COLO668 (cell line): ENCODE measurements around the gene FBXL3.
"Not testable (repeated sequence)": the region's sequence is repeated elsewhere in the genome, so short reads cannot be mapped to it uniquely, and the experiment has no call there.

Source experiments
- DNase-seq: peaks from one replicate; lab custom pipeline; 2025; ENCODE audit not compliant: unreplicated experiment; lab: John Stamatoyannopoulos, UW

The FBXL3 gene

DNA sequence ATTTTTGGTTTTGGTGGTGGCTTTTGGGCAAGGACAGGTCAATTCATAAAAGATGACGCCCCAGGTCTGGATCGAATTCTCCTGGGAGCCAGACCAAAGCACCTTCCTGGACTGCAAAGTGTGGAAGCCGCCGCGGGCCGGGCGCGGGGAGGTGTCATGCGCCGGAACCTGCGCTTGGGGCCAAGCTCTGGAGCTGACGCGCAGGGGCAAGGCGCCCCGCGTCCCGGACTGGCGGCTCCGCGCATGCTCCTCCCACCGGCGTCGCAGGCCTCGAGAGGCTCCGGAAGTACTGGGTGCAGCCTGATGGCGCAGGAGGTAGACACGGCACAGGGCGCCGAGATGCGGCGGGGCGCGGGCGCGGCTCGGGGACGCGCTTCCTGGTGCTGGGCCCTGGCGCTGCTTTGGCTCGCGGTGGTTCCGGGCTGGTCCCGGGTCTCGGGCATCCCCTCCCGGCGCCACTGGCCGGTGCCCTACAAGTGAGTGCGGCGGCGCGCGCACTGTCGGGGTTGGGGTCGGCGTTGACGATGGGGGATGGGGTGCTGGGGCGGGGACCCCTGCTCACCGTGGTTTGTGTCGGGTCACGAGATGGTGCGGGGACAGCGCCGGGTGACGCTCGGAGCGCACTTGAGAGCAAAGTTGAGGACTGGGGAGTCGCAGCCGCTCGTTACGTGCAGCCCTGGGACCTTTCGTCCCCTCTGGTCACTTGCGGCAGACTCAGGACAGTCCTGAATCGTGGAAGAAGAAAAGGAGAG lies 35.0 kb downstream of the FBXL3 start, which contains the start of gene CLN5:
Gene CLN5, plus strand, starts transcription at position 286 of the 752 bp plus-strand sequence. Its CDS starts 18 bp downstream, at position 304.
- DNase-seq = peak; percentile 99

DNA sequence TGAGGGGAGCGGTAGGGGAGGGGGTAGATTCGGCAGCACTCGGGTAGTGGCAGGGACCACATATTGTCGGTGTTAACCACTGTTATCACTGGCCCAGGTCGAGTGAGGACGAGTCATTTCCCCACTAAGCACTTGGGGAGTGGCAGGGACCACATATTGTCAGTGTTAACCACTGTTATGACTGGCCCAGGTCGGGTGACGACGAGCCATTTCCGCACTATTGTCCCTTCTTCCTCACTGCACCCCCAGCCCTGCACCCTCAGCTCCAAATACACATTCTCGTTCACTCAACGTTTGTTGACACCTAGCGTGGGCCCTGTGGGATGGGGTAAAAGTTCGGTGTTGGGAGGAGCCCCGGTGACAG lies 35.5 kb downstream of the FBXL3 start:
- no peak for DNase-seq

GRCh38 chr13:76983676-76984075 lies 43.3 kb downstream of the FBXL3 start:
- DNase-seq = no peak

GRCh38 chr13:76982061-76982460 lies 44.9 kb downstream of the FBXL3 start:
- no peak for DNase-seq

GRCh38 chr13:76980075-76980718 lies 46.8 kb downstream of the FBXL3 start:
- peak; percentile 89 for DNase-seq

- DNase-seq = no peak
Observed at GRCh38 chr13:76976929-76977328, 50.0 kb downstream of the FBXL3 start.

DNA sequence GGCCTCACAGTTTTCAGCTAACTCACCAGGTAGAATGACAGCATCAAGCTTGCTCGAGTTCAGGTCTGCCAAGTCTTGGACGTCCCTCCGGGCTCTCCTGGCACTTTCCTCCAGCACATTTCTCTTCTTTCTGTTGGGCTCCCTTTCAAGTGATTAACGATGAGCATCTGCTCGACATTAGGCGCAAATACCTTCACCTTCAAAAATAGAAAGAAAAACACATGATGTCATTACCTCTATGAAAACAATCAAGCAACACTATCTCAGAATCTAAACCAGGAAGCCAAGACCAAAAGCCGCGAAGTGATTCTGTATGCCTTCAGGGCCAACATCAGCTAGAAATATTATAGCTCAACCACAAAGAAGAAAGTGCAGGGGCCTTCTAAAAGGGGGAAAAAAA lies 50.5 kb downstream of the FBXL3 start:
- DNase-seq = no peak

DNA sequence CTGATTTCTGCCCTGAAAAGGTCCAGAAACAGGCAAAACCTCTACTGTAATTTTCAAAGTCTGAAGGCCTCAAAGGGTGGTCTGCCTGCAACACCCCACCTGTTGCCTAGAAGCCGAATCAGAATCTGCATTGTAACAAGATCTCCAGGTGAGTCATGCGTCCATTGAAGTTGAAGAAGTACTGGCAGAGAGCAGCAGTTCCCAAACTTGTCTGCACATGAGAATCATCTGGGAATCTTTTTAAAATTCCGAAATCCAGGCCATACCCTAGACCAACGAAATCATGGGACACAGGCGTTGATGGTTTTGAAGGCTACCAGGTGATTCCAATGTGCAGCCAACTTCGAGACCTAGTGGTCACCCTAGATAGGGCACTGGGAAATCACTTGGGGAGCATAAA lies 51.1 kb downstream of the FBXL3 start:
- DNase-seq = no peak

DNA sequence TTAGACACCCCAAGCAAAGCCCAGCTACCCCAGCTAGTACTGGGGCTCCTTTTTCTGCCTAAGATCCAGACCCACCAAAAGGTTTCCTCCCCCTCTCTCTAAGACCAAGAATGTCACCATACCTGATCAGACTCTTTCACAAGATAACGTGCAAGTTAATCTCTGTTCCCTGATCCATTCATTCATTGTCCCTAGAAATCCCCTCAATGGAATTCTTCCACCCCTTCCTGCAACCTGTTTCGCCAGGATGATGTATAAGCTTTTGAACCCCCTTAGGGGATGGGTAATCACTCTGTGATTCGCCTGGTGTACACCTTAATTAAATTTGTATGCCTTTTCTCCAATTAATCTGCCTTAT lies 52.4 kb downstream of the FBXL3 start:
- DNase-seq = no peak

- no peak for DNase-seq
Observed at GRCh38 chr13:76973920-76974617, 52.9 kb downstream of the FBXL3 start.

DNA sequence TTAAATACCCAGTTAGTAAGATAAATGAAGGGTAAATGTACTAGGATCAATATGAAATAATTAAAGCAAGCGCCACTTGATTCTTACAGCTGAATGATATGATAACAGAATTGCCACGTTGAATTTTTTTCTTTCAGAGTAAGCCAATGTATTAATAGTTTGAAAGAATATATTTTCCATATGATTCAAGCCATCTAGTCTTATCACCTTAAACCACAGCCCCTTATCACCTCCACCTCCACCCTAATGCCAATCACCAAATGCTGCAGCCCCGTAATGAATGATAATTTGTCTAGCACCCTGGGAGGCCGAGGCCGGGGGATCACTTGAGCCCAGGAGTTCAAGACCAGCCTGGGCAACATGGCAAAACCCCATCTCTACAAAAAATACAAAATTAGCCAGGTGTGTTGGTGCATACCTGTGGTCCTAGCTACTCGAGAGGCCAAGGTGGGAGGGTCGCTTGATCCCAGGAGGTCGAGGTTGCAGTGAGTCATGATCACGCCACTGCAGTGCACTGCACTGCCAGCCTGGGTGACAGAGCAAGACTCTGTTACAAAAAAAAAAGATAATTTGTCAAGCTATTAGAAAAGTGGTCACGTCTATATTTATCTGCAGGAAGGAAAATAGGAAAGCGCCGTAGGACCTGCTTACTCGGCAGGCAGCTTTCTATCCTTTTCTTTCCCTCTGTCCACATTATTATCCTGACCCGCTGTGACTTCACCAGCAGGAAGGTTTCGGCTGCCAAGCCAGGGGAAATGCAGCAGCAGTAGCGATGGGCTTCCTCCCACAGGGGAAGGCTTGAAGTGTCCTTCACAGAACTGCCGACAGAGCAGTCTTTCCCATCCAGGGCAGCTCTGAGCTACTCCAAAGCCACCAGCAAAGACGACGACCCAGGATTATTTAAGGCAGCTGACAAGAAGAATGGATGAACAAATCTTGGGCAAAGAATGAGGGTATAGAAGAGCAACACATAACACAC lies 54.8 kb downstream of the FBXL3 start:
- DNase-seq = no peak

DNA sequence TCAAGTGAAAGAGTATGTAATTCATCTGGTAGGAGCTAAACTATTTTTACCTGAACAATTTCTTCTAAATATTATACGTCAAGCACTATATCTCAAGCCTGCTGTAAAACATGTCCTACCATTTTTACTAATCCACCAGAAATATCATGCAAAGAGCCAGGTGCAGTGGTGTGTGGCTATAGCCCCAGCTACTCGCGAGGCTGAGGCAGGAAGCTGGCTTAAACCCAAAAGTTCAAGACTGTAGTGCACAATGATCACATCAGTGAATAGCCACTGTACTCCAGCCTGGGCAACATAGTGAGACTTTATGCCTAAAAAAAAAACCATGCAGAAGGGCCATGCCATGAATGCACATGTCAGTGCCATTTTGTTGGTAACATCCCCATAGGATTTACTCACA lies 55.7 kb downstream of the FBXL3 start:
- DNase-seq = no peak

DNA sequence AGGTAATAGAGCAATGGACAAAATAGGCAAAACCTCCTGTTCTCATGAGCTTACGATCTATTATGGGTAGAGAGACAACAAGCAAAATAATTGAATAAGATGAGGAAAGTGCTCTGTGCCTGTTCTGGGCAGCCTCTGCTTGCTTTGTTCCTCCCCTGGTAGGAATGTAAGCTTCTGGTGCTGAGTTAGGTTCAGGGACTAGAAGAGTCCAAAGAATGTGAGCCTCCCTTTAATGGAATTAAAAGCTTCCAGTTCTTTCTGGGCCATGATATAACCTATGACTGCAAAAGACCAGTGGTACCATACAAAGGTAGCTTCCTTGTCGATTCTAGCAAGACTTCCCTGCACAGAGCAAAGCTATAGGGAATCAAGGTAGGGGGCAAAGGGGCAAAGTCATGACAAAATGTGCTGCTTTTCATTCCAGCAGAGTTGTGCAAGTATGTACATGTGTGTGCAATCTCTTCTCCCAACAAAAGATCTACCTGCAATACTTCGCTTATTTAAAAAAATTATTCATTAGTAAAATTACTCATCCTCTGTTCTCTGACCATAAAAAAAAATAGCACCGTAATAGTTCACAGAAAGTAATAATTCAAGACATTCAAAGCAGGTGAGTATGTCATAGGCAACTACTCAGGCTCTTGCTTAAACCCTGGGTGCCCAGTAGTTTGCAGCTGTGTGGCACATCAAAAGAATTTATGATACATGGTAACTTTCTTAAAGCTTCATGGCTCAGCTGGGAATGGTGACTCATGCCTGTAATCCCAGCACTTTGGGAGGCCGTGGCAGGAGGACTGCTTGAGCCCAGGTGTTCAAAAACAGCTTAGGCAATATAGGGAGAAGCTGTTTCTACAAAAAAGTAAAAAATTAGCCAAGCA lies 57.2 kb downstream of the FBXL3 start:
- no peak for DNase-seq

DNA sequence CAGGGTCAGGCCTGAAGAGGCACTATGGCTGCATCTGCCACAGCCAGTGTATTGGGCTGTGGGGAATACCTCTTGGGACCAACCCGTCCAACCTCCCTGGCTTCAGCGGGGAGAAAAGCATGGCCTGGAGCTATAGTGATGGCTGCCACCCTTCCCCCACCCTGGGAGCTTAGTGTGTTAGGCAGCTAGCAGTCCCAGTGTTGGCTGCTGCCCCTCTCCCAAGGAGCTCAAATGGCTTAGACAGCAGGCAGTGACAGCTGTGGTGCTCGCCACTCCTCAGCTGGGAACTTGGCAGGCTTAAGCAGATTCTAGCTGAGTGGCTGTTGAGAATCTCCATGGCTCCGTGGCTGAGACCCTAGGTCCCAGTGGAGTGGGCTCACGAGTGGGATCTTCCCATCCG lies 58.9 kb downstream of the FBXL3 start:
- no peak for DNase-seq

- DNase-seq = no peak
Observed at GRCh38 chr13:76967031-76967430, 59.9 kb downstream of the FBXL3 start.

GRCh38 chr13:76965759-76966421 lies 61.1 kb downstream of the FBXL3 start:
- DNase-seq = no peak

GRCh38 chr13:76959734-76960133 lies 67.2 kb downstream of the FBXL3 start:
- not testable (repeated sequence) for DNase-seq

DNA sequence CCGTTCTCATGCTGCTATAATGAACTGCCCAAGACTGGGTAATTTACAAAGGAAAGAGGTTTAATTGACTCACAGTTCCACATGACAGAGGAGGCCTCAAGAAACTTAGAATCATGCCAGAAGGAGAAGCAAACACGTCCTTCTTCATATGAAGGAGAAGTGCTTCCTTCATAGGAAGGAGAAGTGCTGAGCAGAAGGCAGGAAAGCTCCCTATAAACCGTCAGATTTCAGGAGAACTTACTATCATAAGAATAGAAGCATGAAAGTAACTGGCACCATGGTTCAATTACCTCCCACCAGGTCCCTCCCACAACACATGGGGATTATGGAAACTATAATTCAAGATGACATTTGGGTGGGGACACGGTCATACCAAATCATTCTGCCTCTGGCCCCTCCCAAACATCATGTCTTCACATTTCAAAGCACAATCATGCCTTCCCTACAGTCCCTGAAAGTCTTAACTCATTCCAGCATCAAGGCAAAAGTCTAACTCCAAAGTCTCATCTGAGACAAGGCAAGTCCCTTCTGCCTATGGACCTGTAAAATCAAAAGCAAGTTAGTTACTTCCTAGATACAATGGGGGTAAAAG lies 68.0 kb downstream of the FBXL3 start:
- DNase-seq = no peak

DNA sequence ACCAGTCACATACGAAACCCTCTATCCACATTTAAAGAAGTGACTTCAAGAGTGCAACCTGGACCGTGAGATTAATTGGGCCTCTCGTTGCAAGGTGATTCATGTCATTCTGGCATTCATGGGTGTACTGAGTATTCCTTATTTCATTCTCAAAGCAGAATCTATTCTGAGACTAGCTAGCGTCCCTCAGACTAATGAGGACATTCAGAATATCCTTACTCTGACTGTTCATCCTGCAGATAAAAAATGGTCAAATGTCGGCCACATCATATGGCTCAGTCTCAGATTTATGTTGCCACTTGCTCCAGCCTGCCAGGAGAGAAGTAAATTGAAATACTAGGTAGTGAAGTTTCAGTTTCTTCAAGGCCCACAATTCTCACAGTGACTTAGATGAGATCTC lies 71.3 kb downstream of the FBXL3 start:
- no peak for DNase-seq
